NCI-H2107 treated with DMSO at 0.1 percent for 48 hours (cell line): ENCODE data around the gene RBBP8.
"Not testable (repeated sequence)": the region's sequence is repeated elsewhere in the genome, so short reads cannot be mapped to it uniquely, and the experiment has no call there.

Experiments used
- DNase-seq: peaks from one replicate; lab custom pipeline; 2025; ENCODE audit not compliant: unreplicated experiment; lab: John Stamatoyannopoulos, UW

Gene RBBP8

DNA sequence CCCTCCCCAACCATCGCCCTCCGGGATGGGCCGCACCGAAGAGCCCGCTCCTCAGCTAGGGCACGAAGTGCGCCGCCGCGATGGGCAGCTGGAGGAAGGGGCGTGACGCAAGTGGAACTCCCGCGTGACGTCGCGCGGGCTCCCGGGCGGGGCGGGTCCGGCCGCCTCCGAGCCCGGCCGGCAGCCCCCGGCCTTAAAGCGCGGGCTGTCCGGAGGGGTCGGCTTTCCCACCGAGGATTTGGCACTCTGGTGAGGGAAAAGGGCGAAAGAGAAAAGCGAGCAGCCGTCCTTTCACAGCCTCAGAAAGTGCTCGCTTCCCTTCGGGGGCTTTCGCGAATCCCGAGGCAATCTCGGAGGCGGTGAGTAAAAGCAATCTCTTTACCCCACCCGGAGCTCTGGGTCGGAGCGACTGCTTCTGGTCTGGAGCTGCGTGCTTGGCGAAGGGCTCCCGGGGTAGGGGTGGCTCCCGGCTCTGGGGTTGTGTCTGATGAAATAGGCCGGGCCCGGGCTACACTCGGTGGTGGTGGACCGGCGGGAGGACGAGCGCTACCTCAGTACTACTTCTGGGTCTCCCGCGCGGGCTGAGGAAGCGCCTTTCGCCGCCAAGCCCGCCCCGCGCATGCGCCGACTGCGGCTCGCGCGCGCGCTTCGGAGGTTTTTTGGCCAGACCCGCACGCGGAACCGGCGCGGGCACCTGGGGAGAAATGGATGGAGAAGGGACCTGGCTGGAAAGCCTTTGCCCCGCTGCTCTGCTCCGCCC, at the start of gene RBBP8:
Gene RBBP8 (plus strand): TSS at position 123 of the 760 bp plus-strand sequence. CDS start 3,524 bp downstream, outside the sequence.
- DNase-seq: peak; percentile 31

GRCh38 chr18:22883827-22884226, 49.3 kb upstream of the RBBP8 start:
- DNase-seq: no peak

- DNase-seq: not testable (repeated sequence)
These were observed 47.4 kb upstream of the RBBP8 start for GRCh38 chr18:22885694-22886093.

GRCh38 chr18:22899421-22899820, 33.7 kb upstream of the RBBP8 start:
- DNase-seq: no peak

GRCh38 chr18:22900558-22901238, 32.4 kb upstream of the RBBP8 start:
- DNase-seq: no peak

DNA sequence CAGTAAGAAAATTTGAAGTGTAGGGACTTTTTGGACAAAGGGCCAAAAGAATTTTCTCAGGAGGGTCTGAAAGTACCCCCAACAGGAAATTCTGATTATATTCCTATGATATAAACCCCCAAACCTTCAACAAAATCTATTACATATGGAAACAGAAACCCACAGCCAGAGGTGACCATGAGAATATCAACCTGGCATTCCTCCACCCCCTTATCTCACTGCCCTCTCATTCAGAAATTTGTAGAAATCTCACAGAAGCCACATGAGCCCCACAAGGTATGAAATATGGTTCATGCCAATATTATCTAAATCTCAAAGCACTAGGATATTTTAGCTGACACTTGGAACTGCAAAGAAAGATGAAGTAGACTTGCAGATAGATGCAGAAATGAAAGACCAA, 31.0 kb upstream of the RBBP8 start:
- no peak for DNase-seq

GRCh38 chr18:22903248-22903647, 29.9 kb upstream of the RBBP8 start:
- DNase-seq: not testable (repeated sequence)

DNA sequence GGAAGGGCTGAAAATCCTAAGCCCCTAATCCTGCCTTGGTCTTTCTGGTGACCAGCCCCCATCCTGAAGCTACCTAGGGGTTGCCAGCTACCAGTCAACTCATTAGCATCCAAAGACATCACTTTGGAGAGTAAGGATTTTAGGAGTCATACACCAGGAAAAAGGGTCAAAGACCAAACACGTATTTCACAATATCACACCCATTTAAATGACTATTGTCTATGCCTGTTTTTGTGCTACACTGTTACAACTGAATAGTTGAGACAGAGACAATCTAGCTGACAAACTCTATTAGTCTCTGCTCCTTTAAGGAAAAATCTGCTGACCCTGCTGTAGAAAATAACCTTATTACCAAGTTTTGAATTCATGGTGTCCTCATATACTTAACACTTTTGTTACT, 21.0 kb upstream of the RBBP8 start:
- no peak for DNase-seq

DNA sequence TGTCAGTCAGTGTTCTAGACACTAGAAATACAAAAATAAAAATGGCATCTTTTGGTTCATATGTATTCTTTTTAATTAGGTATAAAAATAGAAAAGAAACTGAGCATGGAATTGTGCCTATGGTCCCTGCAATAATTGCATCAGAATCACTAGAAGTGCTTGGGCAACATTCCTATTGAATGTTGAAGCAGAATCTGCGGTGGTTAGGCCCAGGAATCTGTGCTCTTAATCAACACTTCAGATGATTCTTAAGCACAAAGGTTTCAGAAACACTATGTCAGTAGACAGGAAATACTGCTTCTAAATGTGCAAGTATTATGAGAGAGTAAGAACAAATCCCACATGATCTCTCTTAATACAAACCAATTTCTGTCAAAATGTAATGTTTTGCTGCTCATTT, 20.3 kb upstream of the RBBP8 start:
- DNase-seq: no peak

DNA sequence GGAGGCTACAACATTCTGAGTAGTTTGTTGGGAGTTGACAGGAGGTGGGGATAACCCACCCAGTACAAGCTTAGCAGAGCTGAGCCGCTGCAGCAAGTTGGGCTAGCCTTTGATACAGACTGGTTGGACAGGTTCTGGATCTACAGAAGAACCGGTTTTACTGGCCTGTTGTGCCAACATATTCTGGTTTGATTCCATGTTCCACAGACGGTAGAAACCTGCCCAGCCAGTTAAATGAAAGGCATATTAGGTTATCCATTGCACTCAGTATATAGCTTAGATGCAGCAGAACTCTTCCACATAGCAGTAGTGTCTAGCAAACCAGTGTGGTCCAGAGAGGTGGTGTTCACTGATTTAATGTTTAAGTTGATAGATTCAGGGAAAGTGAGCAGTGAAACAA, 19.3 kb upstream of the RBBP8 start:
- DNase-seq: no peak

DNA sequence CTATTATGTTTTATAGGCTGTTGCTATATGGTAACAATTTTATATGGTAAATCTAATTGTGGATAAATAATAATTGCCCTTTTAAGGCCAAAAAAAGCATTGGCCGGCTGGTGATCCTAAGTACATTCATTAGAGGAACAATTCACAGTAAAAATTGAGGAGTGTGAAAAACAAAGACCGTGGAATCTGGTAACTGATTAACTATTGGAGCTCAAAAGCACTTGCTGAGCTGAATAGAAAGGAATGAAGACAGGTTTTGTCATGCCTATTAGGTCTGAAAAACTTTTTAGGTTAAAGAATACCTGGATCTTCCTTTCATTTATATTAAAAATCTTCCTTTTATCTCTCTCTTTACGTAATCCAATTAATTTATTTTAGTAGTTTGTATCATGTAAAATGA, 18.5 kb upstream of the RBBP8 start:
- DNase-seq: no peak

DNA sequence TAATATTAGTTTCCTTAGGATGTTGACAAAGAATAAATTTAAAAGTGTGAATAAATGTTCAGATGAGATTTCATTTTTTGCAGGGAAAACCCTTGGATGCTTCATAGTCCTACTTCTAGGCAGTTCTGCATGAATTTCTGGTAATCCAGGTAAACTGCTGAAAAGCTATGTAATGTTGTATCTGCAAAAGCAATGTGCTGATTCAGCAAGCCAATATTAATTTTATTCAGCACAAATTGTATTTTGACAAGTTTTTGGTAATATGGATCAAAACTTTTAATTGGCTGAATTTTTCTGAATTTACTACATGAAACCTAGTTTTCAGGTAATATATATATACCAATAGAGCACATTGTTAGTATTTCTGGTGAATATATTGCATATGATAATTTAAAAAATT, 17.8 kb upstream of the RBBP8 start:
- DNase-seq: no peak

DNA sequence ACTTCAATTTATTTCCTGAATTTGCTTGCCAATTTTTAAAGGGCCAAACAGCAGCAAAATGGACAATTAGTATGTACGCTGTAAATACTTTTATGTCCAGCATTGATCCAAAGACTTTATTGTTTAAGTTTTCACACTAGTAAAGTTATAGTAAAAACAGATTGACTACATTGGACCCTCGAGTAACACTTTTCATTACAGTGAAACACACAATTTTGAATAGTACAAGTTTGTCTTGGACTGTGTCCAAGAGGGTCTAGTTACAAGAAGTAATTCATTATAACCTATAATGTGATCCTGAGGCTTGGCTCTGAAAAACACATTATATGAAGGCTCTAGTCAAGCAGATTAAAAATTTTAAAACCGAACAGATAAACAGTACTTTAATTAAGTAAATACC, 11.4 kb upstream of the RBBP8 start:
- DNase-seq: peak; percentile 13

- DNase-seq: no peak
These were observed 8.5 kb upstream of the RBBP8 start for GRCh38 chr18:22924589-22924988.

GRCh38 chr18:22926454-22926853, 6.7 kb upstream of the RBBP8 start:
- DNase-seq: no peak

DNA sequence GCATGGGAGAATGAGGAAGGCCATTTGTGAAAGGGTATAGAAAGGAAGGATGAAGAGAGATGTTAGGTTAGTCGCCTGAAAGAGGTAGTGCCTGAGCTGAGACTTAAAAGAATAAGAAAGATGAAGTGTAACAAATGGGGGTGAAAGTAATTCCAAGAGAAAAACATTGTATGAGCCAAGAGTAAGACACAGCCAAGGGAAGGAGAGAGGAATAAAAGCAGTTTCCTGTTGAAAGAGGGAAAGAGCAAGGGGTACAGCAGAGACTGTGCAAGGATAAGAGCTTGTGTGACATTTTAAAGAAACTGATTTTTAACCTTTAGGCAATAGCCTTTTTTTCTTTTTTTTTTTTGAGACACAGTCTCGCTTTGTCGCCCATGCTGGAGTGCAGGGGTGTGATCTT, 4.8 kb upstream of the RBBP8 start:
- no peak for DNase-seq

GRCh38 chr18:22930089-22930713, 2.9 kb upstream of the RBBP8 start:
- peak; percentile 24 for DNase-seq

GRCh38 chr18:22932885-22933205, 283 bp upstream of the RBBP8 start:
- DNase-seq: no peak

- DNase-seq: peak; percentile 22
These were observed 867 bp downstream of the RBBP8 start for GRCh38 chr18:22933966-22934423.

GRCh38 chr18:22934789-22935188, 1.7 kb downstream of the RBBP8 start:
- no peak for DNase-seq

DNA sequence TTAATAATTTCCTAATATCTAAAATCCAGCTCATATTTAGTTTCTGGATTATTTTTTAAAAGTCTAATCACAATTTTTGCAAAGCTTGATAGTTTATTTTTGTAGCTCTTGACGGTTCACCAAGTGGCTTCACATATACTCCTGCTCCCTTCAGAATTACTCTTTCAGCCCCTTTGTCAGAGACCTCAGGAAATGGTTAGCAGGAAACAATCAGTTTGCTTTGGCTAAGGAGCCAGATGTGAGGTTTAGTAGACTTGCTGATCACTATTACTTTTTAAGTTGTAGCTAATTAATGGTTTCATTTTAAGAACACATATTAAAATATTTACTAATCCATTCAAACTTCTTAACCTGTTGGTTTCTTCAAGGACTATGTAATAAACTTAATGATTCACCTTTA, 2.3 kb downstream of the RBBP8 start:
- no peak for DNase-seq

DNA sequence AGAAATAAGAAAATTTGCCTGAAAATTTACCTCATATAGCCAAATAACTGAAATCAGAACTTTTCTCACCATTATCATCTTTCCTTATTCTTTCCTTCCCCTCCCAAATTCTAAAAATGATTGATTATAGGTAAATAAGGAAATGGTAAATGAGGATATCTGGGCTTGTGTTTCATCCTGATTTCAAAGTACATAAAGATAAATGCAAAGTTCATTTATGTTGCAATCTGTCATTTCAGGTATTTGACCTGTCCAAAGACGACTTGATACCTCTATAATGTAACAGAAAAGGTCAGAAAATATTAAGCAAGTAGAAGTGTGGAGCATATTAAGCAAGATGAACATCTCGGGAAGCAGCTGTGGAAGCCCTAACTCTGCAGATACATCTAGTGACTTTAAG, 3.4 kb downstream of the RBBP8 start:
- DNase-seq: no peak
